Prostate gland (tissue), 2 donors: ENCODE data around the gene BHMT2. TPM values are rescaled to one million over a fixed set of nuclear protein-coding genes. Genes with fewer than 3 reads are reported as not detected.
A peak's percentile ranks its signal among the peaks of the same experiment; 100 is the strongest.

ENCODE experiments used
- DNase-seq: peaks from one replicate; pipeline ENCODE4 v3.0.0-alpha.2; 2019; ENCODE audit warnings: low spot score
- H3K27ac ChIP-seq, 2 donors: fragments of 200-600 bp; sonication (generic); 2 replicates each; pipeline ENCODE4 v1.5.1; 2017 to 2019
- H3K27me3 ChIP-seq: fragments of 200-600 bp; sonication (generic); replicated peaks from 2 replicates; pipeline ENCODE4 v1.5.1; 2019; ENCODE audit not compliant: insufficient read depth
- H3K36me3 ChIP-seq, 2 donors: fragments of 200-600 bp; sonication (generic); 1 replicate in 1 of 2; 2 replicates in 1 of 2; pipeline versions ENCODE4 v1.5.1 to v1.8.1; 2017 to 2019
- H3K4me1 ChIP-seq: fragments of 200-600 bp; sonication (generic); replicated peaks from 2 replicates; pipeline ENCODE4 v1.5.1; 2019
- H3K4me3 ChIP-seq, 2 donors: fragments of 200-600 bp; sonication (generic); 2 replicates each; pipeline ENCODE4 v1.5.1; 2017 to 2019
- H3K9me3 ChIP-seq: fragments of 200-600 bp; sonication (generic); 2 replicates; pipeline ENCODE4 v1.5.1; 2017
- POLR2A ChIP-seq: fragments of 450-650 bp; IDR thresholded peaks from one replicate; pipeline ENCODE4 v1.6.1; 2016; ENCODE audit warnings: antibody characterized with exemption, mild to moderate bottlenecking
- POLR2AphosphoS5 ChIP-seq: sonication (generic); formaldehyde crosslinking; IDR thresholded peaks from one replicate; pipeline ENCODE4 v1.6.1; 2017; ENCODE audit warnings: antibody characterized with exemption
- WGBS: methylation state at CpG from one replicate; pipeline ENCODE4 v1.1.5; 2018; 5-methylcytosine and 5-hydroxymethylcytosine counted together
- intact Hi-C: fragments of 100-400 bp; cut with DNase I; formaldehyde crosslinking; loops from one replicate; pipeline ENCODE4 v1.14.2; 2022
- total RNA-seq, 2 donors: library from RNA; depleted of rRNA; stranded (reverse); fragments of >200 nt; gene quantifications; one replicate each; pipeline ENCODE4 v1.1.0, GENCODE V29; 2016
- TF ChIP-seq, protein P1 (sequence below), 4 experiments: fragments of 200-600 bp in 2 of 4; fragments of 450-650 bp in 2 of 4; sonication (generic) in 2 of 4; IDR thresholded peaks; 1 replicate in 3 of 4; 2 replicates in 1 of 4; pipeline ENCODE4 v1.5.1; 2016 to 2019; ENCODE audit warnings: antibody characterized with exemption in 4 of 4, mild to moderate bottlenecking in 2 of 4, moderate library complexity in 2 of 4

The BHMT2 gene
- total RNA-seq, 2 donors from 2014 or later = 4.0 to 7.4 TPM

DNA sequence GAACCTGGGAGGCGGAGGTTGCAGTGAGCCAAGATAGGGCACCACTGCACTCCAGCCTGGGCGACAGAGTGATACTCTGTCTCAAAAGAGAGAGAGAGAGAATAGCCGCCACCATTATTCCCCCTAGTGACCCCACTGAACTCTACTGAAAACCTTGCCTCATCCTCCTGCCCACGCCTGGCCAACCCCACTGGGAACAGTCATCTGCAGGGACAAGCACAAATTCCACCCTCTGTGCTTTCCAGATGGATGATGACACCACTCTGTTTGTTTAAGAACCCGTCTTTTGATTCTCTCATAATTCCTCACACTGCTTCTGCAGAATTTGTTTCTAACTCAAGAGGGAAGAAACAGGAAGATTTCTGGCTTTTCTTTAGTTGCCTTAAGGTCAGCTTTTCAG lies 12.2 kb downstream of the BHMT2 start:
- no peak for TF ChIP-seq POLR2A
- no peak for TF ChIP-seq POLR2AphosphoS5
- TF ChIP-seq, protein P1, sequence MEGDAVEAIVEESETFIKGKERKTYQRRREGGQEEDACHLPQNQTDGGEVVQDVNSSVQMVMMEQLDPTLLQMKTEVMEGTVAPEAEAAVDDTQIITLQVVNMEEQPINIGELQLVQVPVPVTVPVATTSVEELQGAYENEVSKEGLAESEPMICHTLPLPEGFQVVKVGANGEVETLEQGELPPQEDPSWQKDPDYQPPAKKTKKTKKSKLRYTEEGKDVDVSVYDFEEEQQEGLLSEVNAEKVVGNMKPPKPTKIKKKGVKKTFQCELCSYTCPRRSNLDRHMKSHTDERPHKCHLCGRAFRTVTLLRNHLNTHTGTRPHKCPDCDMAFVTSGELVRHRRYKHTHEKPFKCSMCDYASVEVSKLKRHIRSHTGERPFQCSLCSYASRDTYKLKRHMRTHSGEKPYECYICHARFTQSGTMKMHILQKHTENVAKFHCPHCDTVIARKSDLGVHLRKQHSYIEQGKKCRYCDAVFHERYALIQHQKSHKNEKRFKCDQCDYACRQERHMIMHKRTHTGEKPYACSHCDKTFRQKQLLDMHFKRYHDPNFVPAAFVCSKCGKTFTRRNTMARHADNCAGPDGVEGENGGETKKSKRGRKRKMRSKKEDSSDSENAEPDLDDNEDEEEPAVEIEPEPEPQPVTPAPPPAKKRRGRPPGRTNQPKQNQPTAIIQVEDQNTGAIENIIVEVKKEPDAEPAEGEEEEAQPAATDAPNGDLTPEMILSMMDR (IDR thresholded peaks at IDR 0.05) = no peak
- intact Hi-C loops = no loop called here
- H3K4me3 ChIP-seq = no peak overlapping the region
- 84% methylated on average over 5 of the region's 5 CpGs for WGBS
- H3K27ac ChIP-seq = no peak overlapping the region
- H3K27me3 ChIP-seq = no peaks in the 10 kb centered on the region
- no peaks in the 10 kb centered on the region for H3K9me3 ChIP-seq
- H3K36me3 ChIP-seq = no peaks in the 10 kb centered on the region
- H3K4me1 ChIP-seq = no peaks in the 10 kb centered on the region
- DNase-seq = no peak

DNA sequence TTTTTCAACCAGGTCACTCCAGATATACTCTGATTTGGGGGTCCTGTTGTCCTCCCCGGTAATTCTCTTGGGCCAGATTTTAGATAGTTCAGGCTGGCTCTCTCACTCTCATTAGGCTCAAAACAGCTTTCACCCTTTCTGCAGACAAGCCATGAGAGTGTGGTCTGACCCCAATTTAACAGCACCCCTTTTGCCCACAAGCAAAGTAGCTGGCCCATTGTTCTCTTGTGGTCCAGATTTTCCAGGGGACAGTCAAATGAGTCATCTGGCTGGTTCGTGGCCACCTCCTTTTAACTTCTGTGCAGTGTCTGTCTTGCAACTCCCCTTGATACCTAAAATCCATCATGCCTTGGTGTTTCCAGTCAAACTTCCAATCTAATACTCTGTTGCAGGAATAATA lies 16.5 kb downstream of the BHMT2 start:
- intact Hi-C loops = no loop called here
- 74% methylated on average over 2 of the region's 2 CpGs for WGBS
- H3K27ac ChIP-seq = no peak overlapping the region

DNA sequence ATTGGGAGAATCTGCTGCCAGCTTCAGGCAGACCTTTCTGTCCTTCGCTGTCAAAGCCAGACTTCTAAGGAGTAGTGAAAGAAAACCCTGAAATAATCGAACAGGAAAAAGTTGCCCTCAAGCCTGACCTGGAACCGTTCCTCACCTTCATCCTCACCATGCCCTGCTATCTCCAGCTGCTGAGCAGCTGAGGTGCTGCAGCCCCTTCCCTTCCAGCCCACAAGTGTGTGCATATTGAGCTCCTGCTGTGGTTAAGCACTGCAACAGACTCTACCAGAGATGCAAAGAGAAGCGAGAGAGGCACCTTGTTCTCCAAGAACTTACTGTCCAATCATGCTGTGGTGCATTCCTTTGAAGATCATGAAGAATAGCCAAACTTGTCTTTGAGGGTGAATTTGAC lies 18.9 kb downstream of the BHMT2 start:
- 80% methylated on average over 4 of the region's 4 CpGs for WGBS
- no peak for DNase-seq
- no peaks in the 10 kb centered on the region for H3K27me3 ChIP-seq
- no peak overlapping the region for H3K4me3 ChIP-seq
- H3K9me3 ChIP-seq = no peaks in the 10 kb centered on the region
- H3K27ac ChIP-seq = no peak overlapping the region
- intact Hi-C loops = no loop called here
- no peaks in the 10 kb centered on the region for H3K36me3 ChIP-seq
- no peaks in the 10 kb centered on the region for H3K4me1 ChIP-seq
- TF ChIP-seq POLR2A (no peak), POLR2AphosphoS5 (no peak)
- TF ChIP-seq, protein P1 (IDR thresholded peaks at IDR 0.05) = no peak

More for the DNA sequence above, 16.5 kb downstream of the BHMT2 start:
- Histone ChIP-seq H3K4me1 (no peaks in the 10 kb centered on the region), H3K36me3 (no peaks in the 10 kb centered on the region), H3K9me3 (no peaks in the 10 kb centered on the region), H3K27me3 (no peaks in the 10 kb centered on the region), H3K4me3 (no peak overlapping the region)
- DNase-seq = no peak
- TF ChIP-seq, protein P1 (IDR thresholded peaks at IDR 0.05) = no peak
- TF ChIP-seq POLR2AphosphoS5 = no peak
- no peak for TF ChIP-seq POLR2A

DNA sequence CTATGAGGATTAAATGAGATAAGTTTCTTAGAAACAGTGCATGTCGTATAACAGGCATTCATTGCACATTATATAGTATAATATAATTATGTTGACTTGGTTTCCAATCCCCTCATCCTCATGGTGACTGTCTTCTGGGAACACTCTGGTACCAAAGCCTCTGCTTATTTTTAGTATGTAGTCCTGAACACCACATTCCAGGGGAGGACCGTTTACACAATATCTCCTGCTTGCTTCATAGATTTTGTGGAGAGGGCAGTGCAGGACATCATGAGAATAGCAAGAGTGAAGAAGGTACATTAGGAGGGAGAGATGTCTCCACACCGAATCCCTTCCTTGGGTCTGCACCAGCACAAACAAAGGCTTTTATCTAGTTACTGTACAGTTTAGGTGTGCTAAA lies 21.5 kb downstream of the BHMT2 start:
- no peak for DNase-seq
- Histone ChIP-seq H3K27me3 (no peaks in the 10 kb centered on the region), H3K27ac (no peak overlapping the region), H3K9me3 (no peaks in the 10 kb centered on the region), H3K36me3 (no peaks in the 10 kb centered on the region), H3K4me3 (no peak overlapping the region), H3K4me1 (no peaks in the 10 kb centered on the region)
- intact Hi-C loops = no loop called here
- WGBS = 45% methylated on average over 3 of the region's 3 CpGs
- no peak for TF ChIP-seq POLR2A
- peak; percentile 15 for TF ChIP-seq POLR2AphosphoS5

DNA sequence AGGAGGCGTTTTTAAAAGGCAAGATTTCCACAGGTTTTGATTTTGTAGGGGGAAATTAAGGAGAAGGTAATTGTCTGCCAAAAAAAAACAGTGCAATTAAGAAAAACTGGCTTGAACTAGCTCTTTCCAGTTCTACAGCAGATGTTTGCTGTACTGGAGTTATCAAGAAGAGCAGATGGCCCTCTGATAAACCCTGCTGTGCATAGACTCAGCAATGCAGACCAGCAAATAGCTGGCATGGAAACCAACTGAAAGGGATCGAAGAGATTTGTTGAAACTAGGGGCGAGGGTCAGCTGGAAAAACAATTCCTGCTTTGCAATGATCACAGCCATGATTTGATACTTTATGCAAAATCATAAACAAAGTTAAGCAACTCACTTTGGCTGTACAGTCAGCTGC lies 24.2 kb downstream of the BHMT2 start:
- intact Hi-C loops = no loop called here
- Histone ChIP-seq H3K4me1 (no peaks in the 10 kb centered on the region), H3K9me3 (no peaks in the 10 kb centered on the region), H3K4me3 (no peak overlapping the region), H3K27ac (no peak overlapping the region), H3K36me3 (no peaks in the 10 kb centered on the region), H3K27me3 (no peaks in the 10 kb centered on the region)
- 50% methylated on average over 3 of the region's 3 CpGs for WGBS
- no peak for DNase-seq
- TF ChIP-seq, protein P1 (IDR thresholded peaks at IDR 0.05) = no peak
- TF ChIP-seq POLR2AphosphoS5 (no peak), POLR2A (no peak)
